Inflammatory macrophage treated with lipopolysaccharide for 1 hour (primary cell): ENCODE measurements around the gene CRIP2.
A peak's percentile ranks its signal among the peaks of the same experiment; 100 is the strongest.

Source experiments
- DNase-seq, 2 donors: peaks; one replicate each; pipeline ENCODE4 v3.0.0-alpha.2; 2020 to 2022

Gene CRIP2

DNA sequence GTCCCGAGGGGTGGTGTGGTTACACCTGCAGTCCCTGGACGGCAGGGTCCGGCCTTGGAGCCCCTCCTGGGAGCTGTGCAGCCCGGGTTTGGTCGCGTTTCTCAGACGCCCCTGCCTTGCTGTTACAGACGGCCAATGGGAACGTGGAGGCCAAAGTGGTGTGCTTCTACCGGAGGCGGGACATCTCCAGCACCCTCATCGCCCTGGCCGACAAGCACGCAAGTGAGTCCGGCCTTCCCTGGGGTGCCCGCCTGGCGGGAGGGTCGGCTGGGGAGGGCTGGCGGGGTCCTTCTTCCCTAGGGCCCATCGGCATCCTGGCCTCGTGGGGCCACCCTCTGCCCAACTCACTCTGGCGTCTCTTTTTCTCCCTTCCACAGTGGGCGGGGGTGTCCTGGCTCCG is 29.3 kb upstream of the CRIP2 start:
- DNase-seq: no peak

GRCh38 chr14:105445901-105446845 is 28.4 kb upstream of the CRIP2 start:
- DNase-seq: no peak

GRCh38 chr14:105446971-105447370 is 27.6 kb upstream of the CRIP2 start:
- no peak for DNase-seq

- DNase-seq: no peak
Observed at GRCh38 chr14:105447651-105448640, 26.7 kb upstream of the CRIP2 start.

GRCh38 chr14:105448706-105449111 is 25.9 kb upstream of the CRIP2 start:
- DNase-seq: peak; percentile 15 to 66

GRCh38 chr14:105449276-105450122 is 25.1 kb upstream of the CRIP2 start:
- no peak for DNase-seq

DNA sequence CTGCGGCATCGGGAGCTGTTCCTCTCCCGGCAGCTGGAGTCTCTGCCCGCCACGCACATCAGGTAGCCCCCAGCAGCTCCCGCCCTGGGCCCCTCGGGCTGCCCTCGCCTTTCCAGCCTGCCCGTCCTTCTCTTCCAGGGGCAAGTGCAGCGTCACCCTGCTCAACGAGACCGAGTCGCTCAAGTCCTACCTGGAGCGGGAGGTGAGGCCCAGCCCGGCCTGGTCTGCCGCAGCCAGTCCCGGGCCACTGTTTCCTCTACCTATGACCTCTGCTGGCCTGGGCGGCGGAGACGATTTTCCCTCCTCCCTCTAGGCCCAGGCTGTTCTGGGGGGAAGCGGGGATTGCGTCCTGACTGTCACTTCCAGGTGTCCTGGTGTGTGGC is 24.5 kb upstream of the CRIP2 start:
- no peak for DNase-seq

GRCh38 chr14:105450864-105451720 is 23.5 kb upstream of the CRIP2 start:
- DNase-seq: no peak

DNA sequence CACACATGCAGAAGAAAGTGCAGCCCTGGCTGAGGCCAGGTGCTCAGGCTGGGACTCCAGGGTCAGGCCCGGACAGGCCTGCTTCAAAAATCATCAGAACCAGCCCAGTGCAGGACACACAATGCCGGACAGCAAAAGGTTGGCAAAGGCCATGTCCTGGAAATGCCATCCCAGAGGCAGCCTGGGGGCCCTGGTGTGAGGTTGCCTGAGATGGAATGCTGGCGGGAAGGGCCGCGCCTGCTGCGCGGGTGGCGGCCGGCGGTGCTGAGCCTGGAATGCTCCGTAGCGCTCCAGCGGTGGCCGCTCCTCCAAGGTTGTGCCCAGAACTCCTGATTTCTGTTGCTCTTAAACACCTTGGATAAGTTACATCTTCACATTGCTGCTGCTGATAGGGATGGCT is 21.7 kb upstream of the CRIP2 start:
- DNase-seq: no peak

DNA sequence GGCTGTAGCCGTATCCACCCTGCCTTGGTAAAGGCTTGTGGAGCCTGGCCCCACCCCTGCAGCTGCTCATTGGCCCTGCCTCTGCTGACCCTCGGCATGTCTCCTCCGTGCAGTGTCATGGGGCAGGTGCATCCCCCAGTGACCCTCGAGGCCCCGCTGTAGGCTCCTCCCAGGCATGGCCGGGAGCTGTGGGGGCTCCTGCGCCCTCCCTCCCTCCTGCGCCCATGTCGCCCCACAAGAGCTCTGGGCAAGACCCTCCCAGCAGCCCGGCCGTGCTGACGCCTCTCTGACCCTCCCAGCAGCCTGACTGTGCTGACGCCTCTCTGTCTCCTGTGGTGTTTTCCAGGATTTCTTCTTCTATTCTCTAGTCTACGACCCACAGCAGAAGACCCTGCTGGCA is 20.8 kb upstream of the CRIP2 start:
- DNase-seq: no peak

DNA sequence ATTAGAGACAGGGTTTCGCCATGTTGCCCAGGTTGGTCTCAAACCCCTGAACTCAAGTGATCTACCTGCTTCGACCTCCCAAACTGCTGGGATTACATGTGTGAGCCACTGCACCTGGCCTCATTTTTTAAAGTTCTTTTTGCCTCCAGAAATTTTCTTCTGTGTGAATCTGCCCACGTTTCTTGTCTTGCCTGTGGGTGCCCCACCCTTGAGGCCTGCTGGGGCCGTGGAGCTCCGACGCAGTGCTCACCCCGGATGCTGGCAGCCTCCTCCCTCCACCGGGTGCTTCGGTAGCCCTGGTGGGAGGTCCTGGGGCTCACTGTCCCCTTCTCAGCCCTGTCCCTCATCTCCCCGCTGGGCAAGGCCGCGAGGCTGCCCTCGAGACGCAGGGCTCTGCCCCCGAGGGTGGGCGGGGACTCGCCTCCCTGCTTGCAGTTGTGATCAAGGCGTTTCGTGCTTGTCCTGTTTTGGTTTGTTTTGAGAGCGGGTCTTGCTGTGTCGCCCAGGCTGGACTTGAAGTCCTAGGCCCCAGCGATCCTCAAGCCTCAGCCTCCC is 19.5 kb upstream of the CRIP2 start:
- DNase-seq: no peak

GRCh38 chr14:105455766-105456660 is 18.6 kb upstream of the CRIP2 start:
- no peak for DNase-seq

DNA sequence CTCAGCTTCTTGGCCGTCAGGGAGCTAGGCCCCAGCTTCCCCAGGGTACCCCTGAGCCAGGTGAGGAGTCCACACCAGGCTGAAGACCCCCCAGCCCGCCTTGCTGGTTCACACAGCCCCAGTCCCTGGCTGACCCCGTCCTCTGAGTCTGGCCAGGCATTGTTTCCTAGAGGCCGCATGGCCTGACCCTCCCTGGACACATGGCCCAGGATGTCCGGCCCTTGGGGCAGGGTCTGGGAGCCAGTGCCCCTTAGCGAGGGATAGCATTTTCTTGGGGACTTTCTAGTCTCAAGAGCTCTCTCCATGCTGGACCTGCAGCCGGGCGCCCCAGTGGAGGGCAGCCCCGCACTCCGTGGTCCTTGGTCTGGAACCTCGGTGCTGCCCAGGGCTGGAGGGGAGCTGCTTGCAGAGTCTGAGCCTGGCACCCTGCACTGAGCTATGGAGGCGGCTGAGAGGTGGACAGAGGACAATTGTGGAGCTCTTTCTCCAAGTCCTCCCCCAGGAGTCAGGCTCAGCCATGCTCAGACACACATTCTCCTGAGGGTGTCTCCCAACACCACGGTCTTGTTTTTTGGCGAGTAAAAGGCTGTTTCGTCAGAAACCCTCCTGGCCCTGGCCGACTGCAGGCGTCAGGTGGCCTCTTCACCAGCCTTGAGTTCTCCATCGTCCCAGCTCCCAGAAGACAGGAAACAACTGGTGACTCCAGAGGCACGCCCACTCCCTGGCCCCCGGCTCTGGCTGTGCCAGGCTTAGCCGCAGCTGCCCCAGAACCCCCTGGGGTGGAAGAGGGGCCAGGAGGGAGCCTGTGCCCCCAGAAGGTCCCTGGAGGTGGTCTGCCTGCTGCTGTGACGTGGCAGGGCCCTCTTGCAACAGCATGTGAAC is 17.6 kb upstream of the CRIP2 start:
- no peak for DNase-seq

- DNase-seq: no peak
Observed at GRCh38 chr14:105458010-105458409, 16.6 kb upstream of the CRIP2 start.

- no peak for DNase-seq
Observed at GRCh38 chr14:105458571-105458970, 16.1 kb upstream of the CRIP2 start.

- DNase-seq: no peak
Observed at GRCh38 chr14:105460116-105460515, 14.5 kb upstream of the CRIP2 start.

- DNase-seq: no peak
Observed at GRCh38 chr14:105460616-105461015, 14.0 kb upstream of the CRIP2 start.

- DNase-seq: no peak
Observed at GRCh38 chr14:105461903-105462302, 12.7 kb upstream of the CRIP2 start.

- DNase-seq: no peak
Observed at GRCh38 chr14:105464501-105464900, 10.1 kb upstream of the CRIP2 start.
